A172 (cell line): ENCODE data around the gene LRRC23. TPM values are rescaled to one million over a fixed set of nuclear protein-coding genes. Genes with fewer than 3 reads are reported as not detected.

Experiments used
- DNase-seq: peaks from one replicate; pipeline ENCODE4 v3.0.0-alpha.2; 2015; ENCODE audit warnings: low spot score
- total RNA-seq: library from RNA; depleted of rRNA; stranded (reverse); fragments of >200 nt; shearing (Covaris generic); gene quantifications from 2 replicates; pipeline ENCODE4 v1.2.3, GENCODE V29; 2014

The LRRC23 gene
- total RNA-seq, 1 experiment from 2014 or later = 14.4 TPM

DNA sequence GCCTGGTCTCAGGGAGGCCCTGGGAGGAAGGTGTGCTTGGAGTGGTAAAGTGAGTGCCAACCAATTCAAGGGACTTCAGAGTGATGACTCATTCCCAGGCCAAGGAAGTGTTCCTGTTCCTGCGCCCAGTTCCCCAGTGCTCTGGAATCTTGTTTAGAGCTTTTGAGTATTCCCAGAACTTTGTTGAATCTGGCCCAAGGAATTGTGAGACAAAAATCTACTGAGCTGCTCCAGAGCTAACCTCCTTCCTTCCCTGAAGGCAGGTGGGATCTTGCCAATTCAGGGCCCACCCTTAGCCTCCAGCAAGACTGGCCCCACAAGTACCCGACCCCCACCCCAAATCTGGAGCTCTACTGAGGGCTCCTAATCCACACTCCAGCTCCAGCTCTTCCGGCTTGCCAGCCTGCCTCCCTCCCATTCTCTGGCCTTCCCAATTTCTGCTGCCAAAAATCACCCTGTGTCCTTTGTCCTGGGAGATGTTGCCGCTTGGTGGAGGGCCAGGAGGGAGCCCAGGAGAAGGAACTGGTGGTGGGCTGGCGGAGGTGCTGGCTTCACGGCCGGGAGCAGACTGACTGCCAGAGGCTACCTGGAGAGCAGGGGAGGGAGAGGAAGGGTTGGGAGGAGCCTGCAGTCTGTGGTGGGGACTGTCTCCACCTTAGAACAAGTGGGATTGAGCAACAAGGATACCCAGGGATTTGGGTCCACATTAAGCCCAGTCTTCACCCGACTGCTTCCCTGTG is 21.1 kb downstream of the LRRC23 start:
- DNase-seq = peak; percentile 90

DNA sequence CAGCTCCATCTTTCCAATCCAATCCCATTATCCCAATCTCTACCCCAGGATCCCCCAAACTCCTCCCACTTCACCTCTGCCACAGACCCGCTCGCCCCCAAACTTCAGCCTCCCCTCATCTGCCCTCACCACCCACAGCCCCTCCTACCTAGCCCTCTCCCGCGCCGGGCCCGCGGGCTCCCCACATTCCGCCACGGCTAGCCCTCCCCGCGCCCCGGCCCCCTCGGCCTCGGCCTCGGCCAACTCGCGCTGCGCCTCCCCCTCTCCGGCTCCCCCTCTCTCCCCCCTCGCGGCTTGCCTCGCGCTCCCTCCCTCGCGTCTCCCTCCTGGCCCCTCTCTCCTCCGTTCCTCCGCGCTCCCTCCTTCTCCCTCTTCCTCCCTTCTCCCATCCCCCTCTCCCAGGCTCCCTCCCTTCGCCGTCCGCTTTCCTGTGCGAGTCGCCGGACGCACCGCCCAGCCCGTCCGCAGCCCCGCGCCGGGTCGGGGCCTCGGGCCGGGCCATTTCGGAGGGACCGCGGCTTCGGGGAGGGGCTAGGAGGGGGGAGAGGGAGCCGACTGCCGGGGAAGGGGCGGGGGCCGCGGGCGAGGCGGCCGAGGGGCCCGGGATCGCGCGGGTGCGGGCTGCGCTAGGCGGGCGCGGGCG is 22.9 kb downstream of the LRRC23 start, which contains the start of gene ATN1:
ATN1 (plus strand) TSS at position 581 of the 643 bp plus-strand sequence. CDS start 6,043 bp downstream, outside the sequence.
- no peak for DNase-seq

DNA sequence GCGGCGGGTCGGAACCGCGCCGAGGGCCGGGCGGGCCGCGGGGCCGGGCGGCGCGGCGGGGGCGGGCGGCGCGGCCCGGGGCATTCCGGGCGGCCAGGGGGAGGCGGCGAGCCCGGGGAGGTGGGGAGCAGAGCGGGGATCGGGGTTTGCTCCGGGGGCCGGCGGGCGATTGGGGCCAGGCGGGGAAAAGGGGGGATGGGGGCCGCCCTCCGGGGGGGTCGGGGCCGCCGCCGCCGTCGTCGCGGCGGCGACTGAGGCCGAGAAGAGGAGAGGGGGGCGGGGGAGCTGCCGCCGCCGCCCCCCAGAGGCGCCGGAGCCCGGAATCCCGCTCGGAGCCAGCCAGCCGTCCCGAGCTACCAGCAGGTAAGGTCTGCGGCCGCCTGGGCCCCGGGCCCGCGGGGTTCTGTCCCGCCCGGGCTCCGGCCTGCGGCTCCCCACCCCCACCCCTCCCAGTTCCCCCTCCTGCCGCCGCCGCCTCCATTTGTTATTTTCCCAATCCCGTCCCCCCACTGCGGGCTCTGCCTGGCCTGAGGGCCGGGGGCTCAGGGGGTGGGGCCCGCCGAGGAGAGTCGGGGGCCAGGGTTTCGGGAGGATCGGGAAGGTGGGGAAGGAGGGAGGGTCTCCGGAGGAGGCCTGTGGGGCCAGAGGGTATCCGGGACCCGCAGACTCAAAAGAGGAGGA is 23.5 kb downstream of the LRRC23 start:
- DNase-seq = no peak

DNA sequence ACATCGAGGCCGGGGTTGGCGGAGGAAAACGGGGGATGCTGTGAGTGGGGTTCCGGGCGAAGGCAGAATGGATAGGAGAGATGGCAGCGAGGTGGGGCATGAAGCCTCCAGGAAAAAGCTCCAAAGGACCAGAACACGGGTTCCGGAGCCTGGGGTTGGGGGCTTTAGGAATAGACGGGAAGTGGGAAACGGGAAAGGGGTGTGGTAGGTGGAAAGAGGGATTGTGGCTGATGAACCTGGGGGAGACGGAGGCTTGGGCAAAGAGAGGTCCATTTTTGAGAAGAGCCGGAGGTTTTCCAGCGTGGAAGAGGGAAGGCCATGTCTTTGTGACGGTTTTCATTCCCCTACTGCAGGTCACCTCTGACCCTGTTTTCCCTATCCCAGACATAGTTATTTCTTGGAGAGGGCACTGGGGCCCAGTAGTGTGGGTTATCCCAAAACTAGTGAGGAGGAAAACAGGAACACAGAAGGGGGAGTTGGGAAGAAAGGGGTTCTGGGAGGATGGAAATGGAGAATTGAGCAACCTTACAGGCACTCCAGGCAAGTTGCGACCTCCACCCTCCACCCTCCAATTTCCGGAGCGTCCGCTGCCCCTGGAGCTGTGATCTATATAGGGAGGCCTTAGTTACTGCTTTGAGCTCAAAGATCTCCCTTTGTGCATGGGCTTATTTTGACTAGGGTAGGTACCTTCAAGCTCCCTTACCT is 24.2 kb downstream of the LRRC23 start:
- DNase-seq = no peak

DNA sequence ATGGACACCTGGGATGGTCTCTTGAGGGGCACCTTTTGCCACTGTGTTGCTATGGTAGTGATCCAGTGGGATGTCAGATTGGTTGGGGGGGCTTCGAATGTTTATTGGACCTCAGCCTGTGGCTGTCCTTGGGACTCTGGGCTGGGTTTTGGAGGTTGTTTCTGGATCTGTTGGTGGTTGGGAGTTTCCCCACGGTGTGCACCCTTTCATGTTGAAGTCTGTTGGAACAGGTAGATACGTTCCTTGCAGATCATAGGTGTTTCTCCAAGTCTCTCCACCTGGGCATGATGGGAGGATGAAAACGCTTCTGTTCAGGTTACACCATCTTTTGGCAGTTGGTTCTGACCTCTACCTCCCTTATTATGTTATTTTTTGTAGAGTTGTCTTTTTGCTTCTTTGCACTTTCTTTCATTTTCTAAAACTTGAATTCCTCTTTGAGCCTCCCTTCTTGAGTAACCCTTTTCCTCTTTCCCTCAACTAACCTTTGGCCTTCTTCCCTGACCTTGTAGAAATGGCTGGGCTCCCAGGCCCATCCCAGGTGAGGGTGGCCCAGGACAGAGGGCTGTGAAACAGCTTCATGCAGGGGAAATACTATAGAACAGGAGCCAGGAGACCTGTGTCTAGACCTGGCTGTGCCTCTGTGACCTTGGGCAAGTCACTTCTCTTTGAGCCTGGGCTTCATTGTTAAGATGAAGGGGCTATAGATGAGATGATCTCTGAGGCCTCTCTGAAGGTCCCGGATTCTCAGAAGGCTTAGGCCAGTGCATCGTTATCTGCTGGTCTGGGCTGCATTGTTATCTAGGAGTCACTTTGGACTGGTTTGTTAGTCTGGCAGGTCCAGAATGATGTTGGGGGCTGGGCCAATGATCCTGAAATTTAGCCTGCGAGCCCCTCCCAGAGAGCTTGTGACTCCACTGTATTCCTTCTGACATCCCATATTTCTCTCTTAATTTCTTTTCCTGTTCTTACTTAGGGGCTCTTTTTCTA is 25.1 kb downstream of the LRRC23 start:
- DNase-seq = no peak

DNA sequence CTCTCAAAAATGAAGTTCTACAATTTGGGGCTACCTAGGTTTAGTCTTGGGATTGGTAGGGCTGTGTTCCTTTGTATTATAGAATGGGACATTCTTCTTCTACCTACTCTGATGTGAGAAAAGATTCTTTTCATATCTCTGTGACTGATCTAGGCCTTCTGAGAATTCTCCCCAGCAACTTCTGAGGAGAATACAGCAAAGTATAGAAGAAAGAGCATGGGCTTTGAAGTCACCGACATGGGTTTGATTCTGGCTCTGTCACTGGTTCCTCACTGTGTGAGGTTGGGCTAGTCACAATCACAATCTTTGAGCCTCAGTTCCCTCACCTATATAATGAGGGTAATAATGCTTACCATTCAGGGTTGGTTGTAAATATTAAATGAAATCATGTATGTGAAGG is 28.1 kb downstream of the LRRC23 start:
- DNase-seq = no peak

DNA sequence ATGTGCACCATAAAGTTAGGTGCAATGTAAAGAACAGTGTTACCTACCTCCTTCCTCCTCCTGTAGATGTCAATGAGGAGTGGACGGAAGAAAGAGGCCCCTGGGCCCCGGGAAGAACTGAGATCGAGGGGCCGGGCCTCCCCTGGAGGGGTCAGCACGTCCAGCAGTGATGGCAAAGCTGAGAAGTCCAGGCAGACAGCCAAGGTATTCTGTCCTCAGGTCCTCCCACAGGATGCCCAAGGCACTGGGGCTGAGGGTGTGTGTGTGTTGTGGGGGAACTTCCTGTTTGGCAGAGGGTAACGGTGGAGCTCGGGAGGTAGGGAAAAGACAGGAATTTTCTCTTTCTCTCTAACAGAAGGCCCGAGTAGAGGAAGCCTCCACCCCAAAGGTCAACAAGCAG is 29.5 kb downstream of the LRRC23 start:
- DNase-seq = peak; percentile 33

DNA sequence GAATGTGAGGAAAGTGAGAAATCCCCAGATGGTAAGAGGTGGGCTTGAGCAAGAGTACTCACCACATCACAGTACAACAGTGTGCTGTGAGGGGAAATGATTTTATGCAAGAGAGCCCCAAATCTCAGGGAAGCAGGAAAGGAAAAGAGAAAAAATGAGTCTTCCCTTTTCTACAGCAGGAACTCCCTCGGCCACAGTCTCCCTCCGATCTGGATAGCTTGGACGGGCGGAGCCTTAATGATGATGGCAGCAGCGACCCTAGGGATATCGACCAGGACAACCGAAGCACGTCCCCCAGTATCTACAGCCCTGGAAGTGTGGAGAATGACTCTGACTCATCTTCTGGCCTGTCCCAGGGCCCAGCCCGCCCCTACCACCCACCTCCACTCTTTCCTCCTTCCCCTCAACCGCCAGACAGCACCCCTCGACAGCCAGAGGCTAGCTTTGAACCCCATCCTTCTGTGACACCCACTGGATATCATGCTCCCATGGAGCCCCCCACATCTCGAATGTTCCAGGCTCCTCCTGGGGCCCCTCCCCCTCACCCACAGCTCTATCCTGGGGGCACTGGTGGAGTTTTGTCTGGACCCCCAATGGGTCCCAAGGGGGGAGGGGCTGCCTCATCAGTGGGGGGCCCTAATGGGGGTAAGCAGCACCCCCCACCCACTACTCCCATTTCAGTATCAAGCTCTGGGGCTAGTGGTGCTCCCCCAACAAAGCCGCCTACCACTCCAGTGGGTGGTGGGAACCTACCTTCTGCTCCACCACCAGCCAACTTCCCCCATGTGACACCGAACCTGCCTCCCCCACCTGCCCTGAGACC is 31.0 kb downstream of the LRRC23 start:
- DNase-seq = no peak

DNA sequence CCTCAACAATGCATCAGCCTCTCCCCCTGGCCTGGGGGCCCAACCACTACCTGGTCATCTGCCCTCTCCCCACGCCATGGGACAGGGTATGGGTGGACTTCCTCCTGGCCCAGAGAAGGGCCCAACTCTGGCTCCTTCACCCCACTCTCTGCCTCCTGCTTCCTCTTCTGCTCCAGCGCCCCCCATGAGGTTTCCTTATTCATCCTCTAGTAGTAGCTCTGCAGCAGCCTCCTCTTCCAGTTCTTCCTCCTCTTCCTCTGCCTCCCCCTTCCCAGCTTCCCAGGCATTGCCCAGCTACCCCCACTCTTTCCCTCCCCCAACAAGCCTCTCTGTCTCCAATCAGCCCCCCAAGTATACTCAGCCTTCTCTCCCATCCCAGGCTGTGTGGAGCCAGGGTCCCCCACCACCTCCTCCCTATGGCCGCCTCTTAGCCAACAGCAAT is 31.6 kb downstream of the LRRC23 start:
- no peak for DNase-seq

DNA sequence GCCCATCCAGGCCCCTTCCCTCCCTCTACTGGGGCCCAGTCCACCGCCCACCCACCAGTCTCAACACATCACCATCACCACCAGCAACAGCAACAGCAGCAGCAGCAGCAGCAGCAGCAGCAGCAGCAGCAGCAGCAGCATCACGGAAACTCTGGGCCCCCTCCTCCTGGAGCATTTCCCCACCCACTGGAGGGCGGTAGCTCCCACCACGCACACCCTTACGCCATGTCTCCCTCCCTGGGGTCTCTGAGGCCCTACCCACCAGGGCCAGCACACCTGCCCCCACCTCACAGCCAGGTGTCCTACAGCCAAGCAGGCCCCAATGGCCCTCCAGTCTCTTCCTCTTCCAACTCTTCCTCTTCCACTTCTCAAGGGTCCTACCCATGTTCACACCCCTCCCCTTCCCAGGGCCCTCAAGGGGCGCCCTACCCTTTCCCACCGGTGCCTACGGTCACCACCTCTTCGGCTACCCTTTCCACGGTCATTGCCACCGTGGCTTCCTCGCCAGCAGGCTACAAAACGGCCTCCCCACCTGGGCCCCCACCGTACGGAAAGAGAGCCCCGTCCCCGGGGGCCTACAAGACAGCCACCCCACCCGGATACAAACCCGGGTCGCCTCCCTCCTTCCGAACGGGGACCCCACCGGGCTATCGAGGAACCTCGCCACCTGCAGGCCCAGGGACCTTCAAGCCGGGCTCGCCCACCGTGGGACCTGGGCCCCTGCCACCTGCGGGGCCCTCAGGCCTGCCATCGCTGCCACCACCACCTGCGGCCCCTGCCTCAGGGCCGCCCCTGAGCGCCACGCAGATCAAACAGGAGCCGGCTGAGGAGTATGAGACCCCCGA is 32.2 kb downstream of the LRRC23 start:
- no peak for DNase-seq

DNA sequence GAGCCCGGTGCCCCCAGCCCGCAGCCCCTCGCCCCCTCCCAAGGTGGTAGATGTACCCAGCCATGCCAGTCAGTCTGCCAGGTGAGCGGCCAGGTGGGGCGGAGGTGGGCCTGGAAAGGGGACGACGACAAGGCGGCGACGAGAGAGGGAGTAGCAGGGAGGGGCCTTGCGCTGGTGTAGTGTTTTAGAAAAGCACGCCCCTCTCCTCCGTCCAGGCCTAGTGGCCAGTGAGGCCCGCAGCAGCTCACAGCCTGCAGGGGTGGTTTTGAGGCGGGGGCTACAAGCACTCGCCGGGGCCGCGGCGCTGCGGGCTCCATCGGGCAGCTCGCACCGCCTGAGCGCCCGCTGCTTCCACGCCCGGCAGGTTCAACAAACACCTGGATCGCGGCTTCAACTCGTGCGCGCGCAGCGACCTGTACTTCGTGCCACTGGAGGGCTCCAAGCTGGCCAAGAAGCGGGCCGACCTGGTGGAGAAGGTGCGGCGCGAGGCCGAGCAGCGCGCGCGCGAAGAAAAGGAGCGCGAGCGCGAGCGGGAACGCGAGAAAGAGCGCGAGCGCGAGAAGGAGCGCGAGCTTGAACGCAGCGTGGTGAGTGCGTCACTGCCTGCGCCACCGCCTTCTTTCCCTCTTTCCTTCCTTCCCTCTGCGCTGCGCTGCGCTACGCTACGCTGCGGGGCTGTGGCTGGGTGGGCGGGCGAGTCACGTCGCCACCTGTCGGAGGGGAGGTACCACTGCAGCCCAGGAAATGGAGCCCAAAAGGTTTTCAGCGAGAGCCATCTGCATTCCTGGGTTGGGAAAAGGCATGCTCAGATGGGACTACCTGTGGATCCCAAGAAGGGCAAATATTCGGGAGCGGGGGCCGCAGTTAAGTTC is 33.1 kb downstream of the LRRC23 start:
- DNase-seq = no peak

DNA sequence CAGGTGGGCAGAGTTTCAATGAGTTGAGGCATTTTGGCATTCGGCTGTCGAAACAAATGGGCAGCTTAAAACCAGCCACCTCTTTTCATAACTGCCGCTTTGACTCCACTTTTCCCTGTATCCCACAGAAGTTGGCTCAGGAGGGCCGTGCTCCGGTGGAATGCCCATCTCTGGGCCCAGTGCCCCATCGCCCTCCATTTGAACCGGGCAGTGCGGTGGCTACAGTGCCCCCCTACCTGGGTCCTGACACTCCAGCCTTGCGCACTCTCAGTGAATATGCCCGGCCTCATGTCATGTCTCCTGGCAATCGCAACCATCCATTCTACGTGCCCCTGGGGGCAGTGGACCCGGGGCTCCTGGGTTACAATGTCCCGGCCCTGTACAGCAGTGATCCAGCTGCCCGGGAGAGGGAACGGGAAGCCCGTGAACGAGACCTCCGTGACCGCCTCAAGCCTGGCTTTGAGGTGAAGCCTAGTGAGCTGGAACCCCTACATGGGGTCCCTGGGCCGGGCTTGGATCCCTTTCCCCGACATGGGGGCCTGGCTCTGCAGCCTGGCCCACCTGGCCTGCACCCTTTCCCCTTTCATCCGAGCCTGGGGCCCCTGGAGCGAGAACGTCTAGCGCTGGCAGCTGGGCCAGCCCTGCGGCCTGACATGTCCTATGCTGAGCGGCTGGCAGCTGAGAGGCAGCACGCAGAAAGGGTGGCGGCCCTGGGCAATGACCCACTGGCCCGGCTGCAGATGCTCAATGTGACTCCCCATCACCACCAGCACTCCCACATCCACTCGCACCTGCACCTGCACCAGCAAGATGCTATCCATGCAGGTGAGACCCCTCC is 34.0 kb downstream of the LRRC23 start:
- DNase-seq = no peak

DNA sequence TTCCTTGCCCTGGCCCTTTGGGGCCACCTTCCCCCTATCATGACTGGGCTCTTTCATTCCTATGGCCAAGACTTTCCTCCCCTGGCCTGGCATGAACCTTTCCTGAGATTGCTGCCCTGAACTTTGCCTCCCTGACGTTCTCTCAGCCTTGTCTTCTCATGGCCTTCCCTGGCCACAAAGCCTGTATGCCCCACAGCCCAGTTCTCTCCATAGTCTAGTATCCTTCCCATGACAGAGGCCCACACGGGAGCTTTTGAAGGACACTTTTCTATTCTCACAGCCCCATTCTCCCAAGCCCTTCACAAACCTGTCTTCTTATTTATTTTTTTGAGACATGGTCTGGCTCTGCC is 34.5 kb downstream of the LRRC23 start:
- DNase-seq = no peak

DNA sequence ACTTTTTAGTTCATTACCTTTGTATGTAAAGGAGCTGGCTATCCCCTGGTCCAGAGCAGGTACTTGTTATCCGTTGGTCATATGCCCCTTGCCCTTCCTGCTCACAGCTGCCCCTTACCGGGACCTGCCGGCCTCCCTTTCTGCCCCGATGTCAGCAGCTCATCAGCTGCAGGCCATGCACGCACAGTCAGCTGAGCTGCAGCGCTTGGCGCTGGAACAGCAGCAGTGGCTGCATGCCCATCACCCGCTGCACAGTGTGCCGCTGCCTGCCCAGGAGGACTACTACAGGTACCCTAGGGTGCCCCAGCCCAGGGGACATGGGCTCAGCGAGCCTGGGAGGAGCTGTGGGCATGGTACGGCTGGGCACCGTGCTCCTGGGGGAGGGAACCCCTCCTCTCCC is 36.6 kb downstream of the LRRC23 start:
- no peak for DNase-seq

DNA sequence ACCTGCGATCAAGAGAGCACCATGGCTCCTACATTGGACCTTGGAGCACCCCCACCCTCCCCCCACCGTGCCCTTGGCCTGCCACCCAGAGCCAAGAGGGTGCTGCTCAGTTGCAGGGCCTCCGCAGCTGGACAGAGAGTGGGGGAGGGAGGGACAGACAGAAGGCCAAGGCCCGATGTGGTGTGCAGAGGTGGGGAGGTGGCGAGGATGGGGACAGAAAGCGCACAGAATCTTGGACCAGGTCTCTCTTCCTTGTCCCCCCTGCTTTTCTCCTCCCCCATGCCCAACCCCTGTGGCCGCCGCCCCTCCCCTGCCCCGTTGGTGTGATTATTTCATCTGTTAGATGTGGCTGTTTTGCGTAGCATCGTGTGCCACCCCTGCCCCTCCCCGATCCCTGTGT is 37.2 kb downstream of the LRRC23 start:
- no peak for DNase-seq

DNA sequence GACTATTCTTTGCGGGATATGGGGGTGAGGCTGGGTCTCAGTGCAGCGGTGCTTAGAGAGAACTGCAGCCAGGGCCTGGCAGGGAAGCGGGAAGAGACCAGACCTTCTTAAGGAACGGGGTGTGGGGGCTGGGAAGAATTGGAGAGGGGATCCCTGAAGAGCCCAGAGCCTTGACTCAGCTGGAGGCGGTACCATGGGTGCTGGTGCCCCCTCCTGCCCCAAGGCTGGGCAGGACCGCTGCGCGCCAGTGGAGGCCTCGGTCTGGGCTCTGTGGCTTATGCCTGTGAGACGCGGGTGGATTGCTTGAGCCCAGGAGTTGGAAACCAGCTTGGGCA is 37.7 kb downstream of the LRRC23 start:
- DNase-seq = no peak

DNA sequence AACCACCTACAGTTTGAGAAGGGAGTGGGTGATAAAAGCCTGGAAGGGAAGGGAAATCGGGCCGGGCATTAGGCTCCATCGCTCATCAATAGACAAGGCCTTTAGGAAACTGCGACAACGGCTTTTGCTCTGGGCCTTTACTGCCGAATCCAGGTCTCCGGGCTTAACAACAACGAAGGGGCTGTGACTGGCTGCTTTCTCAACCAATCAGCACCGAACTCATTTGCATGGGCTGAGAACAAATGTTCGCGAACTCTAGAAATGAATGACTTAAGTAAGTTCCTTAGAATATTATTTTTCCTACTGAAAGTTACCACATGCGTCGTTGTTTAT is 38.7 kb downstream of the LRRC23 start:
- DNase-seq = no peak
